ENCODE measurements around the gene MRPL28.
A peak's percentile ranks its signal among the peaks of the same experiment; 100 is the strongest.

- TF ChIP-seq CTCF (IDR thresholded peaks at IDR 0.05 in 2 of 3, conservative IDR thresholded peaks at IDR 0.05 in 1 of 3; ENCODE audit: borderline replicate concordance in 1 of 3, insufficient read depth in 1 of 3, low read depth in 2 of 3, low read length in 2 of 3) (no peak), POLR2AphosphoS5 (IDR thresholded peaks at IDR 0.05; ENCODE audit: low read depth, low read length) (peak; percentile 50), EZH2 (IDR thresholded peaks at IDR 0.05) (no peak), EGR1 (IDR thresholded peaks at IDR 0.05; ENCODE audit: low read depth) (no peak), POLR2A (IDR thresholded peaks at IDR 0.05; ENCODE audit: borderline replicate concordance, extremely low read depth, insufficient read depth, insufficient read length) (no peak), JUND (IDR thresholded peaks at IDR 0.05) (no peak), EZH2phosphoT487 (IDR thresholded peaks at IDR 0.05; ENCODE audit: borderline replicate concordance) (no peak), TCF7L2 (IDR thresholded peaks at IDR 0.05; ENCODE audit: borderline replicate concordance, extremely low read depth, insufficient read depth, insufficient read length) (no peak), ZNF274 (IDR thresholded peaks at IDR 0.05; ENCODE audit: low read depth, low read length) (no peak), SRF (IDR thresholded peaks at IDR 0.05; ENCODE audit: low read depth) (no peak), YY1 (IDR thresholded peaks at IDR 0.05; ENCODE audit: extremely low read depth, insufficient replicate concordance, low read depth, low read length) (peak; percentile 57)
These were observed at the start of gene MRPL28 for GRCh38 chr16:370443-370842.

Measured in HCT116 (cell line).